ENCODE measurements around the gene TPRA1.

Gene TPRA1

GRCh38 chr3:127560051-127560787 lies 30.3 kb downstream of the TPRA1 start:
- DNase-seq (ENCODE audit: low read depth): no peak

DNA sequence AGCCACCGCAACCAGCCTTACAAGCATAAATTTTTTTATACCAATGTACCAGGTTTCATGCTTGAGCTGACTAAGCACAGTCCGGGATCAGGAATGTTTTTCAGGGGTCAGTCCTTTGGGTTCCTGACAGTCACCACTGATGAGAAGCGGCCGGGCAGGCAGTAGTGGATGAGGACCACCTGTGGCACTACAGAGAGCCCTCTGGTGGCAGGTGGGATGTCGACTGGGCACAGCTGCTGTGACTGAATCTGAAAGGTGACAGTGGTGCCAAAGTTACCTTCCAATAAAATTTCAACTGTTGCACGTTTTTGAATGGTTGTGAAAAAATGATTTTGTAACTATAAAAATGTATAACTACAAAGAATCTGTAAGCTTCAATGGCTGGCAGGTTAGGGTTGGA lies 34.0 kb downstream of the TPRA1 start:
- DNase-seq (ENCODE audit: low read depth): no peak

DNA sequence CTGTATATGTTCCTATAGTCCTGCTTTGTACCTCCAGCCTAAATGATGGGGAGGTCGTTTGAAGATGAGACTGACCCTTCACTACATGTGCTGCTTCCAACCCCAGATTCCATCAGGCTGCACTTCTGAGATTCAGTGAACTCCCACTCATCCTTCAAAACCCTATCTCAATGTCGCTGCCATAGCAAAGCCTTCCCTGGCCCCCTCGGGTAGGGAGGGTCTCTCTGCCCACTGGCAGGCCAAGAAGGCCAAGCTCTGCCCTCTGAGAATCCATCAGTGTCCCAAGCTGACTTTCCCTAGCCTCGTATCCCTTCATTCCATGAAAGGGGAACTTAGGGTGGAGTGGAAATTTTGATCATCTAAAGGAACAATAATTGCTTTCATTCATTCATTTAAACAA lies 35.4 kb downstream of the TPRA1 start:
- DNase-seq (ENCODE audit: low read depth): no peak

- no peak for DNase-seq (ENCODE audit: low read depth)
Observed at GRCh38 chr3:127552038-127552437, 38.5 kb downstream of the TPRA1 start.

- DNase-seq (ENCODE audit: low read depth): no peak
Observed at GRCh38 chr3:127551178-127551577, 39.4 kb downstream of the TPRA1 start.

- DNase-seq (ENCODE audit: low read depth): no peak
Observed at GRCh38 chr3:127550468-127551157, 39.9 kb downstream of the TPRA1 start.

DNA sequence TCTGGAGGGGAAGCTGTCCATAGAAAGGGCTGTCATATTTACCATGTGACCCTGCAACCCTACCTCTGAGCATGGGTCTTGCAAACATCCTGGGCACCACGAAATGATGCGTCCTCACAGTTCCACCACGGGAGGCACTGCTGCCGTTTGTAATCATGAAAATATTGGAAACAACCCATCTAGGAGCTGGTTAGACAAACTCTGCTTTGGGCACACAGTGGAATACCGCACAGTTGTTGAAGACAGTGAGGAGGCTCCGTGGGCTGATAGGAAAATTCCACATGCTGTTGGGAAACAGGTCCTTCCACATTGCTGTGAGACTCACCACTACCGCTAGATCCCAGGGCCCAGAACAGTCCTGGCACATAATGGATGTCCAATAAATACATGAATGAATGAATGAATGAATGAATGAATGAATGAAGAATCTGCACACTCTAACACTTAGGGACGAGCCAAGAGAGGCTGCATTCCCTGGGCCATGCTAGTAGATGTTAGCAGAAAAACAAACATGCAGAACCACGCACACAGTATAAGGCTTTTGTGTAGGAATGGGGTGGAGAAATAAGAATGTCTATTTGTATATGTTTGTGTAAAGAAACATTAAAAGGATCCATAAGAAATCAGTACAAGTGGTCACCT lies 40.6 kb downstream of the TPRA1 start:
- no peak for DNase-seq (ENCODE audit: low read depth)

DNA sequence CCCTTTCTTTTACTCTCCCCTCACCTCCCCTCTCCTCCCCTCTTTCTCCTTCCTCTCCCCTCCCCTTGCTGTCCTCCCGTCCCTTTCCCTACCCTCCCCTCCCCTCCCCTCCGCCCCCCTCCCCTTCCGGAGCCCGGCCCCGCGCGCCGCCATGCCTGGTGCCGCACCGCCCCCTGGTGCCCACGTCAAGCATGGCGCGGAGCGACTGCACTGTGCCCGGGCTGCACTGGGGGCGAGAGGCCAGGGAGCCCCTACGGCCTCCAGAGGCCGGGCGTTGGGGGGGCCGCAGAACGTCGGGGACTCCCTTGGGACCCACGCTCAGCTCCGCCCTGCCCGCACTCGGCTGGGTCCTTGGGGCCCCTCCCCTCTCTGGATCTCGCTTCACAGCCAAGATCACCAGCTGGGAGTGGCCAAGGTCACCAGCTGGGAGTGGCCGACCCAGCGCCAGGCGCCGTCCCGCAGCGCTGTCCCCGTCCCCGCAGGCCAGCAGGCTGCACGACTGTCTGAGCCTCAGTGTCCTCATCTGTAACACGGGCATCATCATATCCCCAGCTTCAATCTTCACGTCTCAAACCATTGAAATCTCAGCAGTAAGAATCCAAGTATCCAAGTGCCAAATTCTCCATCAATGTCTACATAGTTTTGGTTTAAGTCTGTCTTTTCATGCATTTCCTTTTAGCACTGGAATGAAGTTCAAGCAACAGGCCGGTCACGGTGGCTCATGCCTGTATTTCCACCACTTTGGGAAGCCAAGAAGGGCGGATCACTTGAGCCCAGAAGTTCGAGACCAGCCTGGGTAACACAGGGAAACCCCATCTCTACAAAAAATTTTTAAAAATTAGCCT lies 42.5 kb downstream of the TPRA1 start:
- peak; percentile 12 for DNase-seq (ENCODE audit: low read depth)

- no peak for DNase-seq (ENCODE audit: low read depth)
Observed at GRCh38 chr3:127546970-127547733, 43.4 kb downstream of the TPRA1 start.

- no peak for DNase-seq (ENCODE audit: low read depth)
Observed at GRCh38 chr3:127546554-127546953, 44.0 kb downstream of the TPRA1 start.

DNA sequence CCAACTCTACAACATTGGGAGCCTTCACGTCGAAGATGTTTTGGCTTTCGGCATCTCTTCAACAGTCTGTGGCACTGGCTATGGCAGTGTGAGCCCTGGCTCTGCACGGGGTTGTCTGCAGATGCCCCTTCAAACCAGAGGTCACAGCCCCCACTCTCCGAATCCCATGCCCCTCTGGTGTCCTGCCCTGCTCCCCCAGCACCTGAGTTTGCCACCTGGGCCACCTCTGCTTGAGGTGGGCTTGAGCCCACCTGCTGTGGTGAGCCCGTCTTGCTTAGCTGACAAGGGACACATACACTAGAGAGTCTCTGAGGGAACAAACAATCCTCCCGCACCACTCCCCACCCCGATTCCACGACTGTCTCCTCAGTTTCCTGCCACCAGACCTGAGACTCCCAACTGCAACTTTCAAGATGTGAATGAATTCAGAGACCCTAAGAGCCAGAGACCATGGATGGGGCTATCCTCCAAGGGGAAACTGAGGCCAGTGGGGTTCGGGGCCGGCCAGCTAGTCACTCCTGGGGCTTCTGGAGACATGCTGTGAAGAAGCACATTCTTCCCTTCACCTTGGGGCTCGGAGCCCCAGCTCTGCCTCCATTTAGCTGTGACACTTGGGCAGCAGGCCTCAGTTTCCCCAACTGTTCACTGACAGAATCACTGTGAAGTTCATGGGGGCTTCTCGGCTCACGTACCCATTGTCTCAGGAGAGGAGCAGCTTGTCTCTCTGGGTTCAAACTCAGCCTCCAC lies 44.6 kb downstream of the TPRA1 start:
- no peak for DNase-seq (ENCODE audit: low read depth)

GRCh38 chr3:127545216-127545615 lies 45.3 kb downstream of the TPRA1 start:
- no peak for DNase-seq (ENCODE audit: low read depth)

GRCh38 chr3:127544803-127545201 lies 45.7 kb downstream of the TPRA1 start:
- DNase-seq (ENCODE audit: low read depth): no peak

GRCh38 chr3:127544192-127544802 lies 46.2 kb downstream of the TPRA1 start:
- DNase-seq (ENCODE audit: low read depth): no peak

DNA sequence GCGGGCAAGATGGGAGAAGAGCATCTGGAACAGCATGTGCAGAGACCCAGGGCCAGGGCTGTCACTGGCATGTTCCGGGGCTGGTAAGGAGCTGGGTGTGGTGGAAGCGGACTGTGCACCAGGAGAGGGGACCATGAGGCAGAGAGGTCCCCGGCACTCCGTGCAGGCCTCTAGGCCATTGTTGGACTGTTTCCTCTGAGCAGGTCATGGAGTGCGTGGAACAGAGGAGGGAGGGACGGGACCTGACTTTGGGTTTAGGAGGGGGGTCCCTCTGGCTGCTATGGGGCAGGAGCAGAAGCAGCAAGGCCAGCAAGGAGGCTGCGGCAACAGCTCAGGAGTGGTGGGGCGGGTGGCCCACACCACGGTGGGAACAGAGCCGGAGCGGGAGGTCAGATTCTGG lies 47.1 kb downstream of the TPRA1 start:
- DNase-seq (ENCODE audit: low read depth): no peak

GRCh38 chr3:127542441-127542952 lies 48.0 kb downstream of the TPRA1 start:
- no peak for DNase-seq (ENCODE audit: low read depth)

DNA sequence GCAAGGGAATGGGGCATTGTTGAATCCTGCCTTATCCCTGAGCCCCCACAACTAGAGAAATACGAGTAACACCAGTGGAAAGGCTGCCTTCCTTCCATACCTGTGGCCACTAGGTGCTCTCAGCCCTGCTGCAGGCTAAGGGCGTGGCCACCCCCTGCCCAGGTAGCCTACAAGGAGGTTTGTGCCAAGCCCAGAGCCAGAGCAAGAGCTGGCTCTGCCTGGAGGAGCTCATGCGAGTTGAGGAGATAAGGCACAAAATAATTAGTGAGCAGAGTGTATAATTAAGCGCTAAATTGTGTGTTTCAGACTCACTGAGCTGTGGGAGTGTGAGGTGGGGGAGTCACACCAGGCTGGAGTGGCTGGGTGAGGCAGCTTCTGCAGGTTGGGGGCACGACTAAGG lies 49.2 kb downstream of the TPRA1 start:
- no peak for DNase-seq (ENCODE audit: low read depth)

DNA sequence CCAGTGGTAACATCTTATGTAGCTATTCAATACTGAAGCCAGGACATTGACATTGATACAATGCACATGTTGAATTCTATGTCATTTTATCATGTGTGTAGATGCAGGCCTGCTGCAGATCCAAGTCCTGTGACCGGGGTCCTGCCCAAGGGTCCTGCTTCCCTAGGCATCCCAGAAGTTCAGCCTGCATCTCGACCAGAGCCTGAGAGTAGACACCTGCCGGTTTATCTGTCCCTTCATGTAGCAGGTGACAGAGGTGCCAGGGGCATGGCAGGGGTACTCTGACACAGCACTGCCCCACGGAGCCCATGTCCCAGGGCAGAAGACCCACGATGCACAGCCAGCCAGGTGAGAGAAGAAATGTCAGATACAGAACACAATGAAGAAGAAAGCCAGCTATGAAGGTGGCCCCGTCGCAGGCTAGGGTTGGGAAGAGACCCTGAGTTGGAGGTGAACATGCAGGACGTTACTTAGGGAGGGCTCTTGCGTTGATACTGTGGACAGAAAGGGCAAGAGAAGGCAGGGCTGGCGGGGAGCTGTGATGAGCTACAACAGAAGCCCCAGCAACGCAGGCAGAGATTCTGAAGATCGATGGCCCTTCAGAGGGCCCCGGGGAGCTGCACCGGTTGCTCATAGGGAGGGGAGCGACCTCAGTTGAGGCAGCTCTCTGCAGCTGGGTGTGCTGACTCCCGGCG lies 51.0 kb downstream of the TPRA1 start:
- DNase-seq (ENCODE audit: low read depth): no peak

DNA sequence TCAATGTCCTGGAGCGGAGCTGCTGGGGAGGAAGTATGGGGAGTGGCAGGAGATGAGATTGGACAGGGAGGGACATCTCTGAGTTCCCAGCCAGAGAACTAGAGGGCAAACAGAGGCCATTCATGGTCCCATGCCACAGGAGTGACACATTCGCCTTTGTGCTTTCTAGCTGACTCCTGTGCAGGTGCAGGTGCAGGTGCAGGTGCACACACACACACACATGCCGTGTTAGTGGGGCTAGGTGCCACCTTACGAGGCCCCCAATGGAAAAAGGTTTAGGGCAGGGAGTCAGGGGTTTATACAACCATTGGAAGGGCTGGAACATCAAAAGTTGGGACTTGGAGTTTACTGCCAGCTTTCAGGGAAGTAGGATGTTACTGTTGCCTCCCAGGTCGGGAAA lies 52.0 kb downstream of the TPRA1 start:
- DNase-seq (ENCODE audit: low read depth): no peak
